Measurements from ENCODE around the gene TMEM219. TPM values are rescaled to one million over a fixed set of nuclear protein-coding genes. Genes with fewer than 3 reads are reported as not detected.

Gene TMEM219
- total and polyA plus RNA-seq, 10 of the 15 experiments (the other 5 are each of a cell fraction or from before 2014, with no cell fraction given) = 33.6 to 74.6 (median 56.5) TPM

DNA sequence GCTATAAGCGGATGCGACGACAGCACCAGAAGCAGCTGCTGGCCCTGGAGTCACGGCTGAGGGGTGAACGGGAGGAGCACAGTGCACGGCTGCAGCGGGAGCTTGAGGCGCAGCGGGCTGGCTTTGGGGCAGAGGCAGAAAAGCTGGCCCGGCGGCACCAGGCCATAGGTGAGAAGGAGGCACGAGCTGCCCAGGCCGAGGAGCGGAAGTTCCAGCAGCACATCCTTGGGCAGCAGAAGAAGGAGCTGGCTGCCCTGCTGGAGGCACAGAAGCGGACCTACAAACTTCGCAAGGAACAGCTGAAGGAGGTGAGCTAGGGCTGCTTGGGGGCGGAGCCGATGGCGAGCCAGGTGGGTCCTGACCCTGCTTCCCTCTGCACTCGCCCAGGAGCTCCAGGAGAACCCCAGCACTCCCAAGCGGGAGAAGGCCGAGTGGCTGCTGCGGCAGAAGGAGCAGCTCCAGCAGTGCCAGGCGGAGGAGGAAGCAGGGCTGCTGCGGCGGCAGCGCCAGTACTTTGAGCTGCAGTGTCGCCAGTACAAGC lies 23.5 kb downstream of the TMEM219 start:
- no peak for TF ChIP-seq ZBED1 (IDR thresholded peaks at IDR 0.05; ENCODE audit: borderline replicate concordance)
- no peak for TF ChIP-seq SMAD5 (IDR thresholded peaks at IDR 0.05; ENCODE audit: low read depth)
- no peak for TF ChIP-seq POLR2AphosphoS5 (IDR thresholded peaks at IDR 0.05; ENCODE audit: low read length)
- no peak for TF ChIP-seq EP300 (IDR thresholded peaks at IDR 0.05; ENCODE audit: borderline replicate concordance in 1 of 2, control insufficient read depth in 1 of 2, low read depth in 2 of 2, low read length in 2 of 2)
- Histone ChIP-seq H3K4me1 (ENCODE audit: control insufficient read depth, insufficient read depth, low read length) (no peaks in the 10 kb centered on the region), H3K79me2 (ENCODE audit: control insufficient read depth, insufficient read depth, low read length) (no peaks in the 10 kb centered on the region), H4K20me1 (ENCODE audit: control insufficient read depth, insufficient read depth) (no peaks in the 10 kb centered on the region), H3K4me2 (ENCODE audit: control insufficient read depth, insufficient read depth) (no peak overlapping the region), H3K4me3 (no peak overlapping the region), H3K9me3 (replicated peaks; ENCODE audit: control insufficient read depth, insufficient read depth, low read length) (no peaks in the 10 kb centered on the region), H3K27me3 (replicated peaks in 1 of 2; ENCODE audit: control insufficient read depth in 2 of 2, insufficient read depth in 2 of 2, low read length in 1 of 2) (no peaks in the 10 kb centered on the region), H3K36me3 (ENCODE audit: control insufficient read depth in 2 of 2, insufficient read depth in 2 of 2, low read length in 1 of 2) (peaks cover 18 to 41% of the 10 kb centered on the region in 2 experiments), H2AFZ (ENCODE audit: control insufficient read depth, low read depth, low read length) (no peak overlapping the region), H3K9ac (ENCODE audit: control insufficient read depth, insufficient read depth, low read length) (no peak overlapping the region), H3K27ac (ENCODE audit: control insufficient read depth, insufficient read depth) (no peak overlapping the region)
- no peak for ATAC-seq
- in situ Hi-C loops (cut with MboI) (no loop called here), intact Hi-C loops (cut with micrococcal nuclease; ENCODE audit: unreplicated experiment) (no loop called here)
- CTCF ChIA-PET = no interaction called here
- RAD21 ChIA-PET (ENCODE audit: unreplicated experiment) = interaction anchor here (1.0 kb wide), 1 partner anchor 9 kb away, joined by 3 read pairs; no protein-coding TSS in a partner anchor
- no peak for DNase-seq (ENCODE audit: low read depth, low spot score)
- BruUV-seq (replicated peaks) = TSS peak; percentile 22
- POLR2A ChIA-PET = interaction anchor here (1.4 kb wide), 1 partner anchor 9 kb away, joined by 3 read pairs; no protein-coding TSS in a partner anchor
- 94% methylated on average over 28 of the region's 28 CpGs for WGBS (ENCODE audit: insufficient coverage, insufficient replicate concordance, low lambda C conversion rate, missing lambda C conversion rate)
- no peak for FAIRE-seq
- SMC1A ChIA-PET (ENCODE audit: uncharacterized antibody, unreplicated experiment) = interaction anchor here (1.0 kb wide), 1 partner anchor 9 kb away, joined by 3 read pairs; no protein-coding TSS in a partner anchor

DNA sequence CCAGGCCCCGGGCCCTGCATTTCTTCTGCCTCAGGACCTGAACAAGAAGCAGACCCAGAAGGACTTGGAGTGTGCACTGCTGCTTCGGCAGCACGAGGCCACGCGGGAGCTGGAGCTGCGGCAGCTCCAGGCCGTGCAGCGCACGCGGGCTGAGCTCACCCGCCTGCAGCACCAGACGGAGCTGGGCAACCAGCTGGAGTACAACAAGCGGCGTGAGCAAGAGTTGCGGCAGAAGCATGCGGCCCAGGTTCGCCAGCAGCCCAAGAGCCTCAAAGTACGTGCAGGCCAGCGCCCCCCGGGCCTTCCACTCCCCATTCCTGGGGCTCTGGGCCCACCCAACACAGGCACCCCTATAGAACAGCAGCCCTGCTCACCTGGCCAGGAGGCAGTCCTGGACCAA lies 24.4 kb downstream of the TMEM219 start:
- ATAC-seq (no peak), DNase-seq (ENCODE audit: low read depth, low spot score) (no peak), FAIRE-seq (no peak)
- Histone ChIP-seq H3K9me3 (replicated peaks; ENCODE audit: control insufficient read depth, insufficient read depth, low read length) (no peaks in the 10 kb centered on the region), H3K27me3 (replicated peaks in 1 of 2; ENCODE audit: control insufficient read depth in 2 of 2, insufficient read depth in 2 of 2, low read length in 1 of 2) (no peaks in the 10 kb centered on the region), H3K79me2 (ENCODE audit: control insufficient read depth, insufficient read depth, low read length) (no peaks in the 10 kb centered on the region), H3K9ac (ENCODE audit: control insufficient read depth, insufficient read depth, low read length) (no peak overlapping the region), H3K4me2 (ENCODE audit: control insufficient read depth, insufficient read depth) (no peak overlapping the region), H2AFZ (ENCODE audit: control insufficient read depth, low read depth, low read length) (no peak overlapping the region), H3K4me1 (ENCODE audit: control insufficient read depth, insufficient read depth, low read length) (no peaks in the 10 kb centered on the region), H3K36me3 (ENCODE audit: control insufficient read depth in 2 of 2, insufficient read depth in 2 of 2, low read length in 1 of 2) (peaks cover 18 to 45% of the 10 kb centered on the region in 2 experiments), H3K27ac (ENCODE audit: control insufficient read depth, insufficient read depth) (no peak overlapping the region), H3K4me3 (no peak overlapping the region), H4K20me1 (ENCODE audit: control insufficient read depth, insufficient read depth) (no peaks in the 10 kb centered on the region)
- ChIA-PET POLR2A (interaction anchor here (1.1 to 1.4 kb wide), 2 partner anchors 10 to 13 kb away, joined by 3 read pairs; partner anchors contain the start of gene TAOK2), CTCF (no interaction called here), SMC1A (ENCODE audit: uncharacterized antibody, unreplicated experiment) (interaction anchor here (1.0 kb wide), 1 partner anchor 10 kb away, joined by 3 read pairs; no protein-coding TSS in a partner anchor), RAD21 (ENCODE audit: unreplicated experiment) (interaction anchor here (1.0 kb wide), 1 partner anchor 8 kb away, joined by 3 read pairs; no protein-coding TSS in a partner anchor)
- intact Hi-C loops (cut with micrococcal nuclease; ENCODE audit: unreplicated experiment) (no loop called here), in situ Hi-C loops (cut with MboI) (no loop called here)
- TF ChIP-seq SMAD1 (IDR thresholded peaks at IDR 0.05; ENCODE audit: low read depth, partially characterized antibody) = no peak
- TF ChIP-seq, protein P1, sequence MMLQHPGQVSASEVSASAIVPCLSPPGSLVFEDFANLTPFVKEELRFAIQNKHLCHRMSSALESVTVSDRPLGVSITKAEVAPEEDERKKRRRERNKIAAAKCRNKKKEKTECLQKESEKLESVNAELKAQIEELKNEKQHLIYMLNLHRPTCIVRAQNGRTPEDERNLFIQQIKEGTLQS (IDR thresholded peaks at IDR 0.05; ENCODE audit: borderline replicate concordance, extremely low read depth, low read depth, low read length) = no peak
- TF ChIP-seq LARP7 (IDR thresholded peaks at IDR 0.05) = no peak
- TF ChIP-seq, protein P2, sequence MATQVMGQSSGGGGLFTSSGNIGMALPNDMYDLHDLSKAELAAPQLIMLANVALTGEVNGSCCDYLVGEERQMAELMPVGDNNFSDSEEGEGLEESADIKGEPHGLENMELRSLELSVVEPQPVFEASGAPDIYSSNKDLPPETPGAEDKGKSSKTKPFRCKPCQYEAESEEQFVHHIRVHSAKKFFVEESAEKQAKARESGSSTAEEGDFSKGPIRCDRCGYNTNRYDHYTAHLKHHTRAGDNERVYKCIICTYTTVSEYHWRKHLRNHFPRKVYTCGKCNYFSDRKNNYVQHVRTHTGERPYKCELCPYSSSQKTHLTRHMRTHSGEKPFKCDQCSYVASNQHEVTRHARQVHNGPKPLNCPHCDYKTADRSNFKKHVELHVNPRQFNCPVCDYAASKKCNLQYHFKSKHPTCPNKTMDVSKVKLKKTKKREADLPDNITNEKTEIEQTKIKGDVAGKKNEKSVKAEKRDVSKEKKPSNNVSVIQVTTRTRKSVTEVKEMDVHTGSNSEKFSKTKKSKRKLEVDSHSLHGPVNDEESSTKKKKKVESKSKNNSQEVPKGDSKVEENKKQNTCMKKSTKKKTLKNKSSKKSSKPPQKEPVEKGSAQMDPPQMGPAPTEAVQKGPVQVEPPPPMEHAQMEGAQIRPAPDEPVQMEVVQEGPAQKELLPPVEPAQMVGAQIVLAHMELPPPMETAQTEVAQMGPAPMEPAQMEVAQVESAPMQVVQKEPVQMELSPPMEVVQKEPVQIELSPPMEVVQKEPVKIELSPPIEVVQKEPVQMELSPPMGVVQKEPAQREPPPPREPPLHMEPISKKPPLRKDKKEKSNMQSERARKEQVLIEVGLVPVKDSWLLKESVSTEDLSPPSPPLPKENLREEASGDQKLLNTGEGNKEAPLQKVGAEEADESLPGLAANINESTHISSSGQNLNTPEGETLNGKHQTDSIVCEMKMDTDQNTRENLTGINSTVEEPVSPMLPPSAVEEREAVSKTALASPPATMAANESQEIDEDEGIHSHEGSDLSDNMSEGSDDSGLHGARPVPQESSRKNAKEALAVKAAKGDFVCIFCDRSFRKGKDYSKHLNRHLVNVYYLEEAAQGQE (IDR thresholded peaks at IDR 0.05; ENCODE audit: low read depth, low read length) = no peak
- no peak for TF ChIP-seq WRNIP1 (IDR thresholded peaks at IDR 0.05; ENCODE audit: borderline replicate concordance, low read depth, low read length)
- no peak for TF ChIP-seq NR2C1 (IDR thresholded peaks at IDR 0.05)
- TF ChIP-seq ZNF622 (IDR thresholded peaks at IDR 0.05) = no peak
- no peak for TF ChIP-seq RAD51 (IDR thresholded peaks at IDR 0.05)
- no peak for TF ChIP-seq CREB1 (IDR thresholded peaks at IDR 0.05; ENCODE audit: low read depth)
- BruUV-seq (replicated peaks) = no TSS peak
- over 99% methylated on average over 20 of the region's 20 CpGs for WGBS (ENCODE audit: insufficient coverage, insufficient replicate concordance, low lambda C conversion rate, missing lambda C conversion rate)

Data from GM12878 (cell line).